Thoracic aorta (tissue), 2 donors: ENCODE results near the gene TNRC6A. TPM values are rescaled to one million over a fixed set of nuclear protein-coding genes. Genes with fewer than 3 reads are reported as not detected.

Experiments used
- ATAC-seq: fragments of 150-250 bp; one replicate; pipeline ENCODE4 v1.8.0; 2017; ENCODE audit warnings: low read depth; ENCODE audit not compliant: insufficient number of reproducible peaks, low FRiP score
- DNase-seq: peaks from one replicate; pipeline ENCODE4 v3.0.0-alpha.2; 2020; ENCODE audit warnings: low spot score
- H3K27ac ChIP-seq, 2 donors: fragments of 200-600 bp; sonication (generic); 1 replicate in 1 of 2; 2 replicates in 1 of 2; pipeline ENCODE4 v1.5.1; 2016; ENCODE audit warnings: mild to moderate bottlenecking in 2 of 2, moderate library complexity in 2 of 2
- H3K27me3 ChIP-seq: fragments of 200-600 bp; sonication (generic); replicated peaks from 2 replicates; pipeline ENCODE4 v1.6.0; 2016; ENCODE audit warnings: mild to moderate bottlenecking; ENCODE audit not compliant: insufficient read depth
- H3K36me3 ChIP-seq: fragments of 200-600 bp; sonication (generic); one replicate; pipeline ENCODE4 v1.5.1; 2016
- H3K4me1 ChIP-seq, 2 donors: fragments of 200-600 bp; sonication (generic); 1 replicate in 1 of 2; 2 replicates in 1 of 2; pipeline versions ENCODE4 v1.5.1 to v1.6.0; 2016; ENCODE audit warnings: low read depth in 2 of 2, mild to moderate bottlenecking in 1 of 2; ENCODE audit not compliant: control insufficient read depth in 1 of 2
- H3K4me3 ChIP-seq: fragments of 200-600 bp; sonication (generic); 2 replicates; pipeline ENCODE4 v1.5.1; 2016; ENCODE audit warnings: mild to moderate bottlenecking
- H3K9me3 ChIP-seq: fragments of 200-600 bp; sonication (generic); 2 replicates; pipeline ENCODE4 v1.5.1; 2016
- CTCF ChIP-seq: fragments of 200-600 bp; sonication (generic); IDR thresholded peaks from one replicate; pipeline ENCODE4 v1.5.1; 2019; ENCODE audit warnings: antibody characterized with exemption
- total RNA-seq, 2 donors: library from RNA; depleted of rRNA; stranded (reverse); fragments of >200 nt; gene quantifications; one replicate each; pipeline versions ENCODE4 v1.1.0 to v1.2.3, GENCODE V29; 2016

The TNRC6A gene
- total RNA-seq, 2 donors from 2014 or later: 45.6 to 85.4 TPM

GRCh38 chr16:24858219-24859041 lies 129.0 kb downstream of the TNRC6A start:
- Histone ChIP-seq H3K27ac (no peak overlapping the region), H3K4me3 (no peak overlapping the region), H3K27me3 (no peaks in the 10 kb centered on the region), H3K4me1 (peaks cover 0 to 7% of the 10 kb centered on the region in 2 donors), H3K9me3 (no peaks in the 10 kb centered on the region), H3K36me3 (no peaks in the 10 kb centered on the region)
- DNase-seq (no peak), ATAC-seq (no peak)
- no peak for TF ChIP-seq CTCF

DNA sequence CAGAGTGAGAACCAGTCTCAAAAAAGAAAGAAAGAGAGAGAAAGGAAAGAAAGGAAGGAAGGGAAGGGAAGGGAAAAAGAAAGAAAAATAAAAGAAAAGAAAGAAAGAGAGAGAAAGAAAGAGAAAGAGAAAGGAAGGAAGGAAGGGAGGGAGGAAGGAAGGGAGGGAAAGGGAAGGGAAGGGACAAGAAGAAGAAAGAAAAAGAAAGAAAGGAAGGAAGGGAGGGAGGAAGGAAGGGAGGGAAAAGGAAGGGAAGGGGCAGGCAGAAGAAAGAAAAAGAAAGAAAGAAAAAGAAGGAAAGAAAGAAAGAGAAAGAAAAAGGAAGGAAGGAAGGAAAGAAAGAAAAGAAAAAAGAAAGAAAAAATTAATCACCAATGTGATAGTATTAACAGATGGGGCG lies 132.0 kb downstream of the TNRC6A start:
- Histone ChIP-seq H3K9me3 (no peaks in the 10 kb centered on the region), H3K27ac (no peak overlapping the region), H3K27me3 (no peaks in the 10 kb centered on the region), H3K36me3 (no peaks in the 10 kb centered on the region), H3K4me3 (no peak overlapping the region), H3K4me1 (no peaks in the 10 kb centered on the region)
- DNase-seq (no peak), ATAC-seq (no peak)
- no peak for TF ChIP-seq CTCF

- no peaks in the 10 kb centered on the region for H3K9me3 ChIP-seq
- DNase-seq (no peak), ATAC-seq (no peak)
- TF ChIP-seq CTCF: no peak
- no peaks in the 10 kb centered on the region for H3K27me3 ChIP-seq
- no peak overlapping the region for H3K4me3 ChIP-seq
- H3K36me3 ChIP-seq: no peaks in the 10 kb centered on the region
- no peak overlapping the region for H3K27ac ChIP-seq
- H3K4me1 ChIP-seq: no peaks in the 10 kb centered on the region
These were observed 134.4 kb downstream of the TNRC6A start for GRCh38 chr16:24863582-24864437.

DNA sequence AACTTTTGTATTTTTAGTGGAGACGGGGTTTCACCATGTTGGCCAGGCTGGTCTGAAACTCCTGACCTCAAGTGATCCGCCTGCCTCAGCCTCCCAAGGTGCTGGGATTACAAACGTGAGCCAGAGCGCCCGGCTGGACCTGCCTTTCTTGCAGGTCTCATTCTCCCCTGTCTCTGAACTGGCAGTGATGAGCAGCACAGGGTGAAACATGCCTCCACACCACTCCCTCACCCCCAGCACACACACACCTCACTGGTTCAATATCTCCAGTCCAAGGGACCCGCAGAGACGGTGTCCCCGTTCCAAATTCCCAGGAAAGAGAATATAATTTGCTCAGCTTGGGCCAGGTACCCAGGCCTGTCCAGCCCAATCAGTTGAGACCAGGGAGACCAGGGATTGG lies 139.6 kb downstream of the TNRC6A start:
- H3K4me1 ChIP-seq: no peaks in the 10 kb centered on the region
- H3K36me3 ChIP-seq: no peaks in the 10 kb centered on the region
- ATAC-seq (no peak), DNase-seq (no peak)
- no peak overlapping the region for H3K4me3 ChIP-seq
- H3K9me3 ChIP-seq: no peaks in the 10 kb centered on the region
- no peak for TF ChIP-seq CTCF
- H3K27ac ChIP-seq: no peak overlapping the region
- no peaks in the 10 kb centered on the region for H3K27me3 ChIP-seq

GRCh38 chr16:24871891-24872290 lies 142.4 kb downstream of the TNRC6A start:
- Histone ChIP-seq H3K36me3 (no peaks in the 10 kb centered on the region), H3K27ac (no peak overlapping the region), H3K4me3 (no peak overlapping the region), H3K9me3 (no peaks in the 10 kb centered on the region), H3K27me3 (no peaks in the 10 kb centered on the region), H3K4me1 (no peaks in the 10 kb centered on the region)
- DNase-seq: no peak
- no peak for TF ChIP-seq CTCF
- ATAC-seq: no peak
